Smooth muscle cell (in vitro differentiated cells): Measurements from ENCODE around the gene STPG4. TPM values are rescaled to one million over a fixed set of nuclear protein-coding genes. Genes with fewer than 3 reads are reported as not detected.

Source experiments
- DNase-seq: peaks from one replicate; lab custom pipeline; 2025; ENCODE audit not compliant: unreplicated experiment; lab: John Stamatoyannopoulos, UW
- H2AFZ ChIP-seq: fragments of 200-600 bp; sonication (generic); 2 replicates; pipeline ENCODE4 v1.6.0; 2016; ENCODE audit warnings: antibody characterized with exemption, low read depth, mild to moderate bottlenecking
- H3F3A ChIP-seq: fragments of 200-600 bp; sonication (generic); 2 replicates; pipeline ENCODE4 v1.6.0; 2017; ENCODE audit warnings: antibody characterized with exemption, low read depth
- H3K27ac ChIP-seq: fragments of 200-600 bp; sonication (generic); 2 replicates; pipeline ENCODE4 v1.5.1; 2016; ENCODE audit warnings: low read depth, mild to moderate bottlenecking
- H3K27me3 ChIP-seq: fragments of 200-600 bp; sonication (generic); 2 replicates; pipeline ENCODE4 v1.6.1; 2016; ENCODE audit warnings: low read depth, mild to moderate bottlenecking
- H3K36me3 ChIP-seq: fragments of 200-600 bp; sonication (generic); 2 replicates; pipeline ENCODE4 v1.5.1; 2016; ENCODE audit warnings: low read depth
- H3K4me1 ChIP-seq: fragments of 200-600 bp; sonication (generic); 2 replicates; pipeline ENCODE4 v1.5.1; 2016; ENCODE audit warnings: low read depth
- H3K4me2 ChIP-seq: fragments of 200-600 bp; sonication (generic); 2 replicates; pipeline ENCODE4 v1.6.0; 2016; ENCODE audit warnings: mild to moderate bottlenecking
- H3K4me3 ChIP-seq: fragments of 200-600 bp; sonication (generic); 2 replicates; pipeline ENCODE4 v1.5.1; 2016; ENCODE audit warnings: mild to moderate bottlenecking
- H3K79me2 ChIP-seq: fragments of 200-600 bp; sonication (generic); 2 replicates; pipeline ENCODE4 v1.6.0; 2016; ENCODE audit warnings: low read depth, mild to moderate bottlenecking
- H3K9ac ChIP-seq: fragments of 200-600 bp; sonication (generic); 2 replicates; pipeline ENCODE4 v1.6.0; 2016; ENCODE audit warnings: low read depth
- H3K9me3 ChIP-seq: fragments of 200-600 bp; sonication (generic); replicated peaks from 2 replicates; pipeline ENCODE4 v1.5.1; 2016; ENCODE audit warnings: low read depth
- H4K20me1 ChIP-seq: fragments of 200-600 bp; sonication (generic); 2 replicates; pipeline ENCODE4 v1.6.0; 2016; ENCODE audit warnings: low read depth
- WGBS: methylation state at CpG from one replicate; pipeline ENCODE4 v1.1.7; 2016; ENCODE audit warnings: low lambda C conversion rate; 5-methylcytosine and 5-hydroxymethylcytosine counted together
- polyA plus RNA-seq: library from polyadenylated mRNA; unstranded; fragments of >200 nt; fragmentation: Nextera tagmentation; extraction: Ambion mirVana; gene quantifications from 2 replicates; pipeline ENCODE4 v1.2.1, GENCODE V29; 2016
- total RNA-seq: library from RNA; depleted of rRNA; stranded (reverse); fragments of >200 nt; gene quantifications from 2 replicates; pipeline ENCODE4 v1.2.3, GENCODE V29; 2014
- TF ChIP-seq, protein P1 (sequence below): fragments of 200-600 bp; sonication (generic); IDR thresholded peaks from 2 replicates; pipeline ENCODE4 v1.5.1; 2017; ENCODE audit warnings: borderline replicate concordance, mild to moderate bottlenecking, antibody characterized with exemption; ENCODE audit not compliant: insufficient read depth, poor library complexity, severe bottlenecking

STPG4 gene
- total and polyA plus RNA-seq, 2 experiments from 2014 or later, result 0.54 TPM; not detected in 1

DNA sequence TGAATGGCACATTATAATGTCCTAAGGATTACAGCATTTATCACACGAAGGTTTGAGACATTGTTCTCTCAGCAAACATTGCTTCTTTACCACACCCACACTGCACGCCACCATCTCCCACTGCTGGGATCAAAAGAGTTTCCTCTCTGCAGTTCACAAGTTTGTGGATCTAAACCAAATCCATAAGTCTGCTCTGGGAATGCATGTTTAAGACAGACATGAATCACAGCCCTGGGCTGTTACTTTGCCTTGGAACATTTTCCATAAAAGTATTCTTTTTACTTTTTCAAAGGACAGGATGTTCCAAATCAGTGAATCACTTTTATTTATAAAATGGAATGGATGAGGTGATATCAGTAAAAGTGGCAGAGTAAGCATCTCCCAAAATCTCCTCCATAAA lies 36.1 kb downstream of the STPG4 start:
- no peak overlapping the region for H3K4me3 ChIP-seq
- no peaks in the 10 kb centered on the region for H3K27me3 ChIP-seq
- no peak for DNase-seq
- H3K79me2 ChIP-seq, result no peaks in the 10 kb centered on the region
- H3K36me3 ChIP-seq, result no peaks in the 10 kb centered on the region
- WGBS, result 7% methylated on average over 2 of the region's 2 CpGs
- H3K9me3 ChIP-seq, result no peaks in the 10 kb centered on the region
- H2AFZ ChIP-seq, result no peak overlapping the region
- H3K9ac ChIP-seq, result no peak overlapping the region
- no peaks in the 10 kb centered on the region for H4K20me1 ChIP-seq
- H3K4me1 ChIP-seq, result no peaks in the 10 kb centered on the region
- peak overlapping the region; percentile 55 for H3K27ac ChIP-seq
- TF ChIP-seq, protein P1, sequence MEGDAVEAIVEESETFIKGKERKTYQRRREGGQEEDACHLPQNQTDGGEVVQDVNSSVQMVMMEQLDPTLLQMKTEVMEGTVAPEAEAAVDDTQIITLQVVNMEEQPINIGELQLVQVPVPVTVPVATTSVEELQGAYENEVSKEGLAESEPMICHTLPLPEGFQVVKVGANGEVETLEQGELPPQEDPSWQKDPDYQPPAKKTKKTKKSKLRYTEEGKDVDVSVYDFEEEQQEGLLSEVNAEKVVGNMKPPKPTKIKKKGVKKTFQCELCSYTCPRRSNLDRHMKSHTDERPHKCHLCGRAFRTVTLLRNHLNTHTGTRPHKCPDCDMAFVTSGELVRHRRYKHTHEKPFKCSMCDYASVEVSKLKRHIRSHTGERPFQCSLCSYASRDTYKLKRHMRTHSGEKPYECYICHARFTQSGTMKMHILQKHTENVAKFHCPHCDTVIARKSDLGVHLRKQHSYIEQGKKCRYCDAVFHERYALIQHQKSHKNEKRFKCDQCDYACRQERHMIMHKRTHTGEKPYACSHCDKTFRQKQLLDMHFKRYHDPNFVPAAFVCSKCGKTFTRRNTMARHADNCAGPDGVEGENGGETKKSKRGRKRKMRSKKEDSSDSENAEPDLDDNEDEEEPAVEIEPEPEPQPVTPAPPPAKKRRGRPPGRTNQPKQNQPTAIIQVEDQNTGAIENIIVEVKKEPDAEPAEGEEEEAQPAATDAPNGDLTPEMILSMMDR, result no peak
- no peaks in the 10 kb centered on the region for H3F3A ChIP-seq
- peak overlapping the region; percentile 27 for H3K4me2 ChIP-seq

DNA sequence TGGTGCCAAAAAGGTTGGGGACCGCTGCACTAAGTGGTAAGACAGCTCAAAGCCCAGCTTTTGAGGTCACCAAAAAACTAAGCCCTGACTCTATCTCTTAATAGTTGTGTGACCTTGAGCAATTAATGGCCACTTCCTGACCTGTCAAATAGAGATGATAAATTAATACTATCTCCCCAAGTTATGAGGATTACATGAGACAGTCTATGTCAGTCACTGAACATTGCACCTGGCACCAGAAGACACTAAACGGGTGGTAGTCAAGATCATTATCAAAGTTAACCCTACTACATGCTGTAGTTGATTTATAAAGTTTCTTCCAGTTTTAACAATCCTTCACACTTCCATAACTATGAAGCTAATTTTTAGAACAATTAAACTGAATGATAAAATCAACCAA lies 36.5 kb downstream of the STPG4 start:
- Histone ChIP-seq H3K4me3 (no peak overlapping the region), H3K27ac (peak overlapping the region; percentile 55), H3K9ac (no peak overlapping the region), H3K27me3 (no peaks in the 10 kb centered on the region), H3K4me1 (no peaks in the 10 kb centered on the region), H4K20me1 (no peaks in the 10 kb centered on the region), H3K79me2 (no peaks in the 10 kb centered on the region), H3K4me2 (peak overlapping the region; percentile 27), H3K36me3 (no peaks in the 10 kb centered on the region), H3K9me3 (no peaks in the 10 kb centered on the region), H2AFZ (no peak overlapping the region), H3F3A (no peaks in the 10 kb centered on the region)
- DNase-seq, result no peak
- TF ChIP-seq, protein P1, result no peak
- WGBS, result 38% methylated on average over 2 of the region's 2 CpGs

DNA sequence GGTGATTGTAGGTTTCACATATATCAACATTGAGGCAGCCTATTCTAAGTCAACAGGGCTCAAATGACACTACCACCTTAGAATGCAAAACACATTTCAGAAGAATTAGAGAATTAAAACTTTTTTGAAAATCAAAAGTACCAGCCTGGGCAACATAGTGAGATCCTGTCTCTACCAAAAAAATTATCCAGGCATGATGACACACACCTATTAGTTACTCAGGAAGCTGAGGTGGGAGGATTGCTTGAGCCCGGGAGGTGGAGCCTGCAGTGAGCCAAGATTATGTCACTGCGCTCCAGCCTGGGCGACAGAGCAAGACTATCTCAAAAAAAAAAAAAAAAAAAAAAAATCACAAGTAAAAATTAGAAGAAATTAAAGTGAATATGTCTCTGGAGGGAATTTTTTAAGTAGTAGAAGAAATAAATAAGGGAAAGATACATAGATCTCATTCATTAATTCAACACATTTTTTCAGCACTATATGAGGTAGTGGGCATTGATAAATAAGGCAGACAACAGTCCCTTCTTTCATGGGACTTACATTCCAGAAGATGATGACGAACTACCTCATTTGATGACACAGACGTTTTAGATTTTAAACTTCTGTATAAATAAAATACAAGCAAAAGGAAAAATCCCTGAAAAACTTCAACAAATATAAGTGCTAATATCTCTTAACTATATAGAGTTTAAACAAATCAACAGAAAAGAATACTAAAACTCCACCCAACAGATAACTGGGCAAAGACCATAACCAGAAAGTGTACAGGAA lies 42.3 kb downstream of the STPG4 start:
- Histone ChIP-seq H3F3A (no peaks in the 10 kb centered on the region), H3K9me3 (no peaks in the 10 kb centered on the region), H3K9ac (no peak overlapping the region), H4K20me1 (no peaks in the 10 kb centered on the region), H3K79me2 (no peaks in the 10 kb centered on the region), H3K4me1 (no peaks in the 10 kb centered on the region), H3K27ac (no peak overlapping the region), H2AFZ (no peak overlapping the region), H3K36me3 (no peaks in the 10 kb centered on the region), H3K4me3 (no peak overlapping the region), H3K27me3 (no peaks in the 10 kb centered on the region), H3K4me2 (no peak overlapping the region)
- TF ChIP-seq, protein P1, result no peak
- WGBS, result 92% methylated on average over 5 of the region's 5 CpGs
- DNase-seq, result no peak

DNA sequence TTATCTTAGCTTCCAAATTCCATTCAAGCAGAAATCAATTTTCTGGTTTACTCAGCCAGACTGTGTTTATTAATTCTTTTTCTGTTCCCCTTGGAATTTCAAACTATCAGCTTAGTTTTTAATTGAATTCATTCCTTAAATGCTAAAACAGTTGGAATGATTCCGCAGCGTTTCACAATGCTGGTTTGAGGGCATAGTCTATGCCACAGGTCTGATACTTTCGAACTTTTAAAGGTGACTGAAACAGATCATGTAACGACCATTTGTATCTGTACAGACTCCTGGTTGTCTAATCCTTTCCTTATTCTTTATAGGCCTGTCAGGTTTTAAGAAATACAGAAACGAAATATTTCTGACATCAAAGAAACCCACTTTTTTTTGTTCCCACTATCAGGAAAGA lies 45.4 kb downstream of the STPG4 start:
- no peak overlapping the region for H3K4me3 ChIP-seq
- TF ChIP-seq, protein P1, result no peak
- H3K4me2 ChIP-seq, result no peak overlapping the region
- H3K36me3 ChIP-seq, result no peaks in the 10 kb centered on the region
- no peak for DNase-seq
- H3K9me3 ChIP-seq, result no peaks in the 10 kb centered on the region
- no peaks in the 10 kb centered on the region for H4K20me1 ChIP-seq
- no peaks in the 10 kb centered on the region for H3K27me3 ChIP-seq
- no peaks in the 10 kb centered on the region for H3K4me1 ChIP-seq
- WGBS, result 88% methylated on average over 5 of the region's 5 CpGs
- H3F3A ChIP-seq, result no peaks in the 10 kb centered on the region
- no peak overlapping the region for H3K9ac ChIP-seq
- no peak overlapping the region for H3K27ac ChIP-seq
- H3K79me2 ChIP-seq, result no peaks in the 10 kb centered on the region
- H2AFZ ChIP-seq, result peak overlapping the region; percentile 21
